H1 (cell line): ENCODE data around the gene RPL18. TPM values are rescaled to one million over a fixed set of nuclear protein-coding genes. Genes with fewer than 3 reads are reported as not detected.

Experiments
- CTCF ChIA-PET: fragments of 300-600 bp; sonication (Branson Sonifier 250); formaldehyde crosslinking; loops from one replicate; lab custom pipeline; 2021; ENCODE audit not compliant: partially characterized antibody; lab: Charles Lee
- POLR2A ChIA-PET: fragments of 300-600 bp; sonication (Branson Sonifier 250); formaldehyde crosslinking; loops from one replicate; lab custom pipeline; 2021; ENCODE audit warnings: inconsistent platforms; ENCODE audit not compliant: partially characterized antibody; lab: Charles Lee
- DNase-seq, 2 experiments: peaks; one replicate each; pipeline versions ENCODE4 v3.0.0 to v3.0.0-alpha.2; 2010 to 2022; ENCODE audit warnings: low spot score in 2 of 2, low read depth in 1 of 2, mixed read lengths in 1 of 2
- FAIRE-seq: peaks from 2 replicates; lab custom pipeline; 2011; peaks lifted over from hg19 to GRCh38; lab: Jason Lieb, UNC
- H2AFZ ChIP-seq: 2 replicates; pipeline ENCODE4 v1.8.1; 2012; ENCODE audit warnings: low read length, inconsistent platforms
- H2AK5ac ChIP-seq: 2 replicates; pipeline ENCODE4 v1.6.1; 2013; ENCODE audit warnings: low read depth, low read length
- H2BK120ac ChIP-seq: replicated peaks from 2 replicates; pipeline ENCODE3; 2013; ENCODE audit warnings: low read depth, low read length, inconsistent platforms
- H2BK12ac ChIP-seq: 2 replicates; pipeline ENCODE4 v1.6.1; 2013; ENCODE audit warnings: low read depth, low read length
- H2BK15ac ChIP-seq: 2 replicates; pipeline ENCODE4 v1.6.1; 2013; ENCODE audit warnings: low read length
- H2BK20ac ChIP-seq: 2 replicates; pipeline ENCODE4 v1.6.1; 2013; ENCODE audit warnings: low read length
- H2BK5ac ChIP-seq: 2 replicates; pipeline ENCODE4 v1.6.1; 2013; ENCODE audit warnings: low read depth, low read length
- H3K14ac ChIP-seq: 2 replicates; pipeline ENCODE4 v1.6.1; 2013; ENCODE audit warnings: inconsistent platforms; ENCODE audit not compliant: insufficient read length
- H3K18ac ChIP-seq: 2 replicates; pipeline ENCODE4 v1.6.1; 2013; ENCODE audit warnings: low read length; ENCODE audit errors: extremely low read depth
- H3K23ac ChIP-seq: 2 replicates; pipeline ENCODE4 v1.6.1; 2013; ENCODE audit warnings: inconsistent platforms; ENCODE audit not compliant: insufficient read length
- H3K23me2 ChIP-seq: 2 replicates; pipeline ENCODE4 v1.6.1; 2013; ENCODE audit warnings: low read depth, low read length
- H3K27ac ChIP-seq: 2 replicates; pipeline ENCODE4 v1.6.1; 2011; ENCODE audit warnings: low read depth, low read length, inconsistent platforms
- H3K27me3 ChIP-seq, 4 experiments: replicated peaks in 1 of 4; 1 replicate in 1 of 4; 2 replicates in 3 of 4; pipeline versions ENCODE4 v1.6.1 to v1.8.1; 2011 to 2013; ENCODE audit warnings: low read length in 3 of 4, mild to moderate bottlenecking in 3 of 4, inconsistent platforms in 2 of 4, mixed read lengths in 2 of 4, moderate library complexity in 1 of 4; ENCODE audit not compliant: control insufficient read depth in 3 of 4, insufficient read depth in 3 of 4; ENCODE audit errors: extremely low read depth in 1 of 4
- H3K36me3 ChIP-seq, 4 experiments: 2 replicates each; pipeline versions ENCODE4 v1.6.1 to v1.8.1; 2011 to 2013; ENCODE audit warnings: mild to moderate bottlenecking in 4 of 4, low read length in 3 of 4, moderate library complexity in 2 of 4, control low read depth in 1 of 4, inconsistent platforms in 1 of 4; ENCODE audit not compliant: insufficient read depth in 4 of 4, control insufficient read depth in 2 of 4
- H3K4ac ChIP-seq: replicated peaks from 2 replicates; pipeline ENCODE3; 2013; ENCODE audit warnings: low read length, low read depth, mixed read lengths, inconsistent platforms; ENCODE audit not compliant: insufficient read length
- H3K4me1 ChIP-seq, 4 experiments: replicated peaks in 1 of 4; 1 replicate in 1 of 4; 2 replicates in 3 of 4; pipeline versions ENCODE4 v1.6.1 to v1.8.1; 2011 to 2013; ENCODE audit warnings: low read length in 3 of 4, inconsistent platforms in 2 of 4, mixed read lengths in 1 of 4; ENCODE audit not compliant: insufficient read depth in 4 of 4, control insufficient read depth in 3 of 4
- H3K4me2 ChIP-seq, 2 experiments: 2 replicates each; pipeline versions ENCODE4 v1.6.1 to v1.8.1; 2011 to 2013; ENCODE audit warnings: low read depth in 2 of 2, low read length in 2 of 2, control low read depth in 1 of 2, inconsistent platforms in 1 of 2, mild to moderate bottlenecking in 1 of 2; ENCODE audit not compliant: insufficient read depth in 1 of 2
- H3K4me3 ChIP-seq, 4 experiments: fragments of 200-600, 300-600 bp in 1 of 4; sonication (generic), shearing (Covaris generic), sonication (Bioruptor Twin) in 1 of 4; 2 replicates each; pipeline versions ENCODE4 v1.5.1 to v1.8.1; 2011 to 2016; ENCODE audit warnings: low read length in 4 of 4, low read depth in 3 of 4, control low read depth in 2 of 4, inconsistent platforms in 2 of 4, mild to moderate bottlenecking in 2 of 4, mixed read lengths in 1 of 4, moderate library complexity in 1 of 4; ENCODE audit not compliant: insufficient read depth in 2 of 4; ENCODE audit errors: extremely low read depth in 1 of 4
- H3K56ac ChIP-seq: replicated peaks from 2 replicates; pipeline ENCODE3; 2013; ENCODE audit warnings: low read depth, mild to moderate bottlenecking, mixed read lengths, low read length, inconsistent platforms; ENCODE audit not compliant: insufficient read length
- H3K79me1 ChIP-seq: 2 replicates; pipeline ENCODE4 v1.6.1; 2013; ENCODE audit warnings: low read depth, low read length, control low read depth
- H3K79me2 ChIP-seq, 2 experiments: 2 replicates each; pipeline versions ENCODE4 v1.6.1 to v1.8.1; 2012 to 2013; ENCODE audit warnings: low read length in 2 of 2, mild to moderate bottlenecking in 2 of 2, inconsistent platforms in 1 of 2; ENCODE audit not compliant: insufficient read depth in 2 of 2, control insufficient read depth in 1 of 2
- H3K9ac ChIP-seq, 4 experiments: replicated peaks in 1 of 4; 1 replicate in 1 of 4; 2 replicates in 3 of 4; pipeline versions ENCODE4 v1.6.1 to v1.8.1; 2011 to 2013; ENCODE audit warnings: low read depth in 3 of 4, low read length in 3 of 4, control low read depth in 2 of 4, mild to moderate bottlenecking in 2 of 4, moderate library complexity in 2 of 4, inconsistent platforms in 1 of 4; ENCODE audit errors: extremely low read depth in 1 of 4
- H3K9me3 ChIP-seq, 2 experiments: 2 replicates each; pipeline versions ENCODE4 v1.6.1 to v1.8.1; 2012 to 2013; ENCODE audit warnings: mild to moderate bottlenecking in 2 of 2, moderate library complexity in 2 of 2, control low read depth in 1 of 2, inconsistent platforms in 1 of 2, low read depth in 1 of 2, low read length in 1 of 2, mixed read lengths in 1 of 2; ENCODE audit not compliant: insufficient read depth in 2 of 2
- H4K20me1 ChIP-seq, 2 experiments: replicated peaks in 1 of 2; 2 replicates each; pipeline versions ENCODE3 to v1.8.1; 2011 to 2013; ENCODE audit warnings: inconsistent platforms in 2 of 2, low read length in 2 of 2, mild to moderate bottlenecking in 1 of 2; ENCODE audit not compliant: insufficient read depth in 2 of 2, control insufficient read depth in 1 of 2
- H4K5ac ChIP-seq: 2 replicates; pipeline ENCODE4 v1.6.1; 2013; ENCODE audit warnings: low read length, low read depth, mixed read lengths, inconsistent platforms; ENCODE audit not compliant: insufficient read length
- H4K8ac ChIP-seq: 2 replicates; pipeline ENCODE4 v1.8.0; 2013; ENCODE audit warnings: mild to moderate bottlenecking, moderate library complexity, low read length, inconsistent platforms; ENCODE audit not compliant: insufficient read depth; ENCODE audit errors: extremely low read depth
- H4K91ac ChIP-seq: replicated peaks from 2 replicates; pipeline ENCODE3; 2013; ENCODE audit warnings: low read length, mixed read lengths, inconsistent platforms; ENCODE audit not compliant: insufficient read length
- CBX5 ChIP-seq: fragments of 300-800, 300-1000 bp; sonication (generic); IDR thresholded peaks from 2 replicates; pipeline ENCODE4 v1.7.1; 2016; ENCODE audit warnings: antibody characterized with exemption, low read length, low read depth
- JUN ChIP-seq: IDR thresholded peaks from 2 replicates; pipeline ENCODE4 v1.6.1; 2011; ENCODE audit warnings: low read depth, mild to moderate bottlenecking, improper control_type of control experiment, low read length
- MAFK ChIP-seq: IDR thresholded peaks from 2 replicates; pipeline ENCODE4 v1.6.1; 2012; ENCODE audit warnings: low read depth, mild to moderate bottlenecking, improper control_type of control experiment, low read length
- SAP30 ChIP-seq: fragments of 300-600 bp; sonication (generic); IDR thresholded peaks from 2 replicates; pipeline ENCODE4 v1.7.1; 2012; ENCODE audit warnings: low read length, moderate library complexity, mild to moderate bottlenecking, inconsistent platforms; ENCODE audit not compliant: insufficient read depth, insufficient replicate concordance
- WGBS, 2 experiments: shearing (Covaris generic) in 1 of 2; methylation state at CpG; one replicate each; pipeline versions ENCODE4 v1.1.6 to v1.1.7; 2013 to 2015; ENCODE audit warnings: low lambda C conversion rate in 2 of 2, mixed read lengths in 2 of 2, inconsistent platforms in 1 of 2, low coverage in 1 of 2, missing lambda C conversion rate in 1 of 2; ENCODE audit not compliant: insufficient replicate concordance in 2 of 2, insufficient coverage in 1 of 2, insufficient read length in 1 of 2; ENCODE audit errors: extremely low coverage in 1 of 2, missing lambda C conversion rate in 1 of 2; 5-methylcytosine and 5-hydroxymethylcytosine counted together
- polyA plus RNA-seq, 7 experiments: library from polyadenylated mRNA; depleted of rRNA in 3 of 7; stranded (reverse) in 5 of 7; unstranded in 2 of 7; fragments of >200 nt in 5 of 7; fragments of 200-250 nt in 2 of 7; gene quantifications; 1 replicate in 5 of 7; 2 replicates in 1 of 7; 4 replicates in 1 of 7; pipeline versions ENCODE4 v1.2.1 to v1.2.3, GENCODE V29; 2011 to 2013; ENCODE audit warnings: missing spikeins in 2 of 7, mixed read lengths in 2 of 7
- total RNA-seq: library from RNA; stranded (reverse); fragmentation: NEBNext Ultra II Directional; extraction: Animal tissue kit (Norgen Biotek cat#: 25700); gene quantifications from 2 replicates; pipeline ENCODE4 v1.2.1, GENCODE V29; 2021
- TF ChIP-seq, protein P1 (sequence below): IDR thresholded peaks from 2 replicates; pipeline ENCODE4 v1.6.1; 2011; ENCODE audit warnings: low read length, improper control_type of control experiment

RPL18 gene
- total and polyA plus RNA-seq, 2 of the 8 experiments (the other 6 are each of a cell fraction or from before 2014, with no cell fraction given) = 1,669 to 2,789 TPM

- H3K18ac ChIP-seq = no peak overlapping the region; the same call in 1 of the 2 replicates
- CTCF ChIA-PET = interaction anchor here (0.8 kb wide), 1 partner anchor 11 kb away, joined by 5 read pairs; no protein-coding TSS in a partner anchor
- DNase-seq (no peak), FAIRE-seq (no peak)
- POLR2A ChIA-PET = interaction anchor here (1.0 to 30.9 kb wide), 5 partner anchors 9 to 138 kb away, joined by 3 to 788 read pairs (median 3); partner anchors contain the start of genes CA11, DBP, FAM83E and RPL18
- H4K8ac ChIP-seq = no peak overlapping the region
- H3K4me3 ChIP-seq = no peak overlapping the region
- H4K5ac ChIP-seq = no peak overlapping the region
- H2BK12ac ChIP-seq = no peak overlapping the region
- peaks cover 22% of the 10 kb centered on the region for H3K23me2 ChIP-seq
- H4K91ac ChIP-seq = no peak overlapping the region
- H2AFZ ChIP-seq = no peak overlapping the region
- no peak overlapping the region for H2AK5ac ChIP-seq
- no peak overlapping the region for H2BK20ac ChIP-seq
- H3K14ac ChIP-seq = no peak overlapping the region
- H3K79me1 ChIP-seq = no peaks in the 10 kb centered on the region
- H2BK120ac ChIP-seq = no peak overlapping the region
- no peaks in the 10 kb centered on the region for H3K9me3 ChIP-seq
- no peaks in the 10 kb centered on the region for H3K27me3 ChIP-seq
- no peak overlapping the region for H2BK5ac ChIP-seq
- H3K79me2 ChIP-seq = peaks cover 0 to 13% of the 10 kb centered on the region in 2 experiments; a peak in 3 of 4 replicates
- no peak overlapping the region for H3K9ac ChIP-seq
- H3K56ac ChIP-seq = no peak overlapping the region
- H3K4me1 ChIP-seq = peaks cover 0 to 27% (median 18%) of the 10 kb centered on the region in 4 experiments; a peak in 6 of 7 replicates
- H3K4me2 ChIP-seq = no peak overlapping the region
- H3K23ac ChIP-seq = no peak overlapping the region
- H3K4ac ChIP-seq = no peak overlapping the region
- peaks cover 2 to 11% of the 10 kb centered on the region in 2 experiments for H4K20me1 ChIP-seq
- TF ChIP-seq SAP30 = no peak
- no peak for TF ChIP-seq JUN
- TF ChIP-seq CBX5 = no peak
- TF ChIP-seq MAFK = no peak
- TF ChIP-seq, protein P1, sequence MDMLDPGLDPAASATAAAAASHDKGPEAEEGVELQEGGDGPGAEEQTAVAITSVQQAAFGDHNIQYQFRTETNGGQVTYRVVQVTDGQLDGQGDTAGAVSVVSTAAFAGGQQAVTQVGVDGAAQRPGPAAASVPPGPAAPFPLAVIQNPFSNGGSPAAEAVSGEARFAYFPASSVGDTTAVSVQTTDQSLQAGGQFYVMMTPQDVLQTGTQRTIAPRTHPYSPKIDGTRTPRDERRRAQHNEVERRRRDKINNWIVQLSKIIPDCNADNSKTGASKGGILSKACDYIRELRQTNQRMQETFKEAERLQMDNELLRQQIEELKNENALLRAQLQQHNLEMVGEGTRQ = no peak
- 90% methylated on average over 17 of the region's 17 CpGs; no CpG with 5 or more reads in 1 of the 2 experiments for WGBS, 2 experiments
- peaks cover 0 to 11% (median 1%) of the 10 kb centered on the region in 4 experiments; a peak in 1 of 8 replicates for H3K36me3 ChIP-seq
- H2BK15ac ChIP-seq = no peak overlapping the region
- H3K27ac ChIP-seq = no peak overlapping the region
Observed at GRCh38 chr19:48627865-48628314, 8.9 kb upstream of the RPL18 start.
